ENCODE measurements around the gene DENND1B.

DENND1B gene

DNA sequence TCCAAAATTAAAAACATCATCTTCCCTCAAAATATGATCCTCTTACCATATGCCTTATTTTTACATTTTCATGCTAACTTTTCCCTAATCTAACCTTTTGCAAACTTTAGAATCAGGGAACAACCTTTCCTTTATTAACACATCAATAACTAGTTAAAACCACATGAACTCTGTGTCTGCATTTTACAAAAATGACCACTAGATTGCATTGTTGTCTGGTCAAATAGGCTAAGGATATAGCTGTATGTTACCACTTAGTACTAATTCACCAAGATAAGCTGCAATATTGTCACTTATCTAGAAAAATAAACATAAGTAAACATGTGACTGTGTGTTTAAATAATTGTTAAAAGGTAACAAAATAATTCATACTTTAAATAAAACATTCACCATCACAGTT is 82.3 kb downstream of the DENND1B start:
- no peak overlapping the region for H3K27ac ChIP-seq (ENCODE audit: poor library complexity, severe bottlenecking)
- TF ChIP-seq, protein P1, sequence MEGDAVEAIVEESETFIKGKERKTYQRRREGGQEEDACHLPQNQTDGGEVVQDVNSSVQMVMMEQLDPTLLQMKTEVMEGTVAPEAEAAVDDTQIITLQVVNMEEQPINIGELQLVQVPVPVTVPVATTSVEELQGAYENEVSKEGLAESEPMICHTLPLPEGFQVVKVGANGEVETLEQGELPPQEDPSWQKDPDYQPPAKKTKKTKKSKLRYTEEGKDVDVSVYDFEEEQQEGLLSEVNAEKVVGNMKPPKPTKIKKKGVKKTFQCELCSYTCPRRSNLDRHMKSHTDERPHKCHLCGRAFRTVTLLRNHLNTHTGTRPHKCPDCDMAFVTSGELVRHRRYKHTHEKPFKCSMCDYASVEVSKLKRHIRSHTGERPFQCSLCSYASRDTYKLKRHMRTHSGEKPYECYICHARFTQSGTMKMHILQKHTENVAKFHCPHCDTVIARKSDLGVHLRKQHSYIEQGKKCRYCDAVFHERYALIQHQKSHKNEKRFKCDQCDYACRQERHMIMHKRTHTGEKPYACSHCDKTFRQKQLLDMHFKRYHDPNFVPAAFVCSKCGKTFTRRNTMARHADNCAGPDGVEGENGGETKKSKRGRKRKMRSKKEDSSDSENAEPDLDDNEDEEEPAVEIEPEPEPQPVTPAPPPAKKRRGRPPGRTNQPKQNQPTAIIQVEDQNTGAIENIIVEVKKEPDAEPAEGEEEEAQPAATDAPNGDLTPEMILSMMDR (IDR thresholded peaks at IDR 0.05; ENCODE audit: poor library complexity, severe bottlenecking): peak; percentile 79
- no peak overlapping the region for H3K4me3 ChIP-seq (ENCODE audit: severe bottlenecking)
- H3K9me3 ChIP-seq (ENCODE audit: severe bottlenecking): peaks cover 5% of the 10 kb centered on the region
- ATAC-seq (ENCODE audit: low read depth) (peak; percentile 70; the same call in 2 of the 3 replicates), DNase-seq (ENCODE audit: low spot score) (no peak)
- H3K36me3 ChIP-seq (ENCODE audit: low read depth): no peaks in the 10 kb centered on the region
- H3K27me3 ChIP-seq (ENCODE audit: insufficient read depth, poor library complexity, severe bottlenecking): no peaks in the 10 kb centered on the region
- H3K4me1 ChIP-seq (ENCODE audit: insufficient read depth, poor library complexity, severe bottlenecking): peaks cover 24% of the 10 kb centered on the region

DNA sequence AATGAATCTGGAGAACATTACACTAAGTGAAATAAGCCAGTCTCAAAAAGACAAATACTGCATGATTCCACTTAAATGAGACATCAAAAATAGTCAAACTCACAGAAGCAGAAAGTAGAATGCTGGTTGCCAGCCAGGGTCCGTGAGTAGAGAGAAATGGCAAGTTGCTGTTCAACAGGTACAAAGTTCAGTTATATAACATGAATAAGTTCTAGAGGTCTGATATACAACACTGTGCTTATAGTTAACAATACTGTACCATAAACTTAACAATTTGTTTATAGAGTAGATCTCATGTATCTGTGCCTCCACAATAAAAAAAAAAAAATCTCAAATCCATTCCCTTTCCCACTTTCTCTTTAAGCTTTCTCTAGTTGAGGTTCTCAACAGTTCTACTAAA is 83.5 kb downstream of the DENND1B start:
- no peak for DNase-seq (ENCODE audit: low spot score)
- TF ChIP-seq, protein P1 (IDR thresholded peaks at IDR 0.05; ENCODE audit: poor library complexity, severe bottlenecking): no peak
- H3K4me1 ChIP-seq (ENCODE audit: insufficient read depth, poor library complexity, severe bottlenecking): peaks cover 24% of the 10 kb centered on the region

DNA sequence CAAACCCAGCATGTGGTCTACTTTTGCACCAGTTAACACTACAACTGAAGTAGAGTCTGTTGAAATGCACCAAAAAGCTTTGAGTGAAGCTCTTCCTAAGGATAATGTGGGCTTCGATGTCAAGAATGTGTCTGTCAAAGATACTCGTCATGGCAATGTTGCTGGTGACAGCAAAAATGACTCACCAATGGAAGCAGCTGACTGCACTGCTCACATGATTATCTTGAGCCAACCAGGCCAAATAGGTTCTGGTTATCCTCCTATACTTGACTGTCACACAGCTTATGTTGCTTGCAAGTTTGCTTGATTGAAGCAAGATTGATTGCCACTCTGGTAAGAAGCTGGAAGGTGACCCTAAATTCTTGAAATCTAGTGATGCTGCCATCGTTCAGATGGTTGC is 85.2 kb downstream of the DENND1B start:
- no peak overlapping the region for H3K27ac ChIP-seq (ENCODE audit: poor library complexity, severe bottlenecking)
- DNase-seq (ENCODE audit: low spot score): no peak
- no peak overlapping the region for H3K4me3 ChIP-seq (ENCODE audit: severe bottlenecking)

More for the DNA sequence above, 83.5 kb downstream of the DENND1B start:
- Histone ChIP-seq H3K4me3 (ENCODE audit: severe bottlenecking) (no peak overlapping the region), H3K36me3 (ENCODE audit: low read depth) (no peaks in the 10 kb centered on the region), H3K27ac (ENCODE audit: poor library complexity, severe bottlenecking) (no peak overlapping the region), H3K27me3 (ENCODE audit: insufficient read depth, poor library complexity, severe bottlenecking) (no peaks in the 10 kb centered on the region), H3K9me3 (ENCODE audit: severe bottlenecking) (peaks cover 5% of the 10 kb centered on the region)
- no peak for ATAC-seq (ENCODE audit: low read depth)

DNA sequence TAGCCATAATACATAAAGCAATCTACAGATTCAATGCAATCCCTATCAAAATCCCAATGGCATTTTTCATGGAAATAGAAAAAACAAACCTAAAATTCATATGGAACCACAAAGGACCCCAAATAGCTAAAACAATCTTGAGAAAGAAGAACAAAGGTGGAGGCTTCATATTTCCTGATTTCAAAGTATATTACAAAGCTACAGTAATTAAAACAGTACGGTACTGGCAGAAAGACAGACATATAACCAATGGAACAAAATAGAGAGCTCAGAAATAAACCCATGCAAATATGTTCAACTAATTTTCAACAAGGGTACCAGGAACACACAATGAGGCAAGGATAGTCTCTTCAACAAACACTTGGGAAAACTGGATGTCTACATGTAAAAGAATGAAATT is 87.0 kb downstream of the DENND1B start:
- Histone ChIP-seq H3K36me3 (ENCODE audit: low read depth) (no peaks in the 10 kb centered on the region), H3K9me3 (ENCODE audit: severe bottlenecking) (peaks cover 5% of the 10 kb centered on the region), H3K4me3 (ENCODE audit: severe bottlenecking) (no peak overlapping the region), H3K27ac (ENCODE audit: poor library complexity, severe bottlenecking) (no peak overlapping the region), H3K27me3 (ENCODE audit: insufficient read depth, poor library complexity, severe bottlenecking) (no peaks in the 10 kb centered on the region), H3K4me1 (ENCODE audit: insufficient read depth, poor library complexity, severe bottlenecking) (peaks cover 25% of the 10 kb centered on the region)
- TF ChIP-seq, protein P1 (IDR thresholded peaks at IDR 0.05; ENCODE audit: poor library complexity, severe bottlenecking): no peak
- no peak for ATAC-seq (ENCODE audit: low read depth)
- DNase-seq (ENCODE audit: low spot score): no peak

More for the DNA sequence above, 85.2 kb downstream of the DENND1B start:
- TF ChIP-seq, protein P1 (IDR thresholded peaks at IDR 0.05; ENCODE audit: poor library complexity, severe bottlenecking): no peak
- Histone ChIP-seq H3K27me3 (ENCODE audit: insufficient read depth, poor library complexity, severe bottlenecking) (no peaks in the 10 kb centered on the region), H3K9me3 (ENCODE audit: severe bottlenecking) (peaks cover 5% of the 10 kb centered on the region), H3K4me1 (ENCODE audit: insufficient read depth, poor library complexity, severe bottlenecking) (peaks cover 15% of the 10 kb centered on the region), H3K36me3 (ENCODE audit: low read depth) (no peaks in the 10 kb centered on the region)
- no peak for ATAC-seq (ENCODE audit: low read depth)

DNA sequence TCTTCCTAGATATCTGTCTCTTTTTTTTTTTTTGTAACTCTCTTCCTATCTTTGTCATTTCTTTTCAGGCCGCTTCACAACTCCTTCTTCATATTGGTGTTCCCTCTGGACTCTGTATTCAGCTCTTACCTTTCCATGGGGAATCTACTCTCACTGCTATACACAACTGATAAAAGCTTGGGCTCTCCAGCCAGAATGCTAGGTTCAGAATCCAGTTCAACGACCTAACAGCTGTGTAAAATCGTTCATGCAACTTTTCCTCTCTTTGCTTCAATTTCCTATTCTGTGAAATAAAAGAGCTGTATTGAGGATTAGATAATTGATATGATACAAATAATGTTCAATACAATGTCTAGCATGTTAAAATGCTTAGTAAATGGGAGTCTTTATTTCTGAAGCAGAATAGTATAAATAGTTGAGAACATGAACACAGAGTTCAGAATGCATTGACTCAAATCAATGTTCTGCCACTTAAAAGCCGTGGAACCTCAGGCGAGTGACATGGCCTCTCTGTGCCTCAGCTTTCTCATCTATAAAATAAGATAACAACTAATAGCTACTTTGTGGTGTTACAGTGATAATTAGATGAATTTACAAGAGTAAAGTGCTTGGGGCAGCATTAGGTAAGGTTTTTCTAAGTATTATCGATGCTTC is 88.5 kb downstream of the DENND1B start:
- Histone ChIP-seq H3K4me3 (ENCODE audit: severe bottlenecking) (no peak overlapping the region), H3K9me3 (ENCODE audit: severe bottlenecking) (peaks cover 5% of the 10 kb centered on the region), H3K27ac (ENCODE audit: poor library complexity, severe bottlenecking) (no peak overlapping the region), H3K4me1 (ENCODE audit: insufficient read depth, poor library complexity, severe bottlenecking) (peaks cover 29% of the 10 kb centered on the region), H3K36me3 (ENCODE audit: low read depth) (no peaks in the 10 kb centered on the region; the same call in 1 of the 2 replicates), H3K27me3 (ENCODE audit: insufficient read depth, poor library complexity, severe bottlenecking) (no peaks in the 10 kb centered on the region)
- TF ChIP-seq, protein P1 (IDR thresholded peaks at IDR 0.05; ENCODE audit: poor library complexity, severe bottlenecking): no peak
- ATAC-seq (ENCODE audit: low read depth) (no peak), DNase-seq (ENCODE audit: low spot score) (no peak)
